ENCODE measurements around the gene ALX3.

DNA sequence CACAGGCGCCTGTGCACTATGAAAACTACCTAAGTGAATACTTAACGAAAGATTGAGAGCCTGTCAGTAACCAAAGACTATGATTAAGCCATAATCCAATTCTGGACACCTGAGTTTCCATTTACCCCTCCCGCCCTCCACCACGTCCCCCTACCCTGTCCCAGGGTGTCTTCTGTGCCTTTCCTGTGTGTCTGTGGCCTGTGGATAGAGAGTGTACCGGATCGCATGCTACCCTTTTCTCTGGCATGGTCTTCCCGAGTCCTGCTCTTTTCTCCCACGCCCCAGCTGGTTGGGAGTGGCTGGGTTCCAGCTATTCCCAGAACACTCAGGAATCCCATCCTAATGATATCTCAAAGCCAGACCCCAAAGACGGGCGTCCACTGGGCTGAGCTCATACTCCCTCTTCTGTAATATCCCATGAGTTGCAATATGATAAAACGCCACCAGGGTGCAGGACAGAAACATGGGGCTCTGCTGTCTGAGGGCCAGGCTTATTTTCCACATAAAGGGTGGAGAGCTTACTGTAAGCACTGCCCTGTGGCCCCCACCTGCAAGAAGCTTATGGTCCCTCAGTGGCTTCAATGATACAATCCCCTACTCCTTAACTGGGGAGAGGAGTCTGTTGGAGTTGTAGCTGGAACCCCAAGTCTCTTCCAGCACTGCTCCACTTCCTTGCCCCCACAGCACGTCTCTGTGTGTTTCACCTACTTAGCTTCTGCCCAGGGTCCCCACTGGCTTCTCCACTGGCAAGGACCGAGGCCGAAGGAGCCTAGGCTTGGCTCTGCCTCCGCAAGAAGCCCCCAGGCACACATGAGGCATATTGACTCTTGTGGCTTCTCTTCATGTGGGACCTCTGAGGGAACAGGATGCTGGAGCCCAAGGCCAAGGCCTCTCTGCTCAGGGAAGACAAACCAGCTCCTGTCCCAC lies 17.6 kb upstream of the ALX3 start:
- TF ChIP-seq POLR2A (IDR thresholded peaks at IDR 0.05) (no peak), POLR2AphosphoS5 (IDR thresholded peaks at IDR 0.05) (no peak), EP300 (IDR thresholded peaks at IDR 0.05) (no peak)
- TF ChIP-seq, protein P1, sequence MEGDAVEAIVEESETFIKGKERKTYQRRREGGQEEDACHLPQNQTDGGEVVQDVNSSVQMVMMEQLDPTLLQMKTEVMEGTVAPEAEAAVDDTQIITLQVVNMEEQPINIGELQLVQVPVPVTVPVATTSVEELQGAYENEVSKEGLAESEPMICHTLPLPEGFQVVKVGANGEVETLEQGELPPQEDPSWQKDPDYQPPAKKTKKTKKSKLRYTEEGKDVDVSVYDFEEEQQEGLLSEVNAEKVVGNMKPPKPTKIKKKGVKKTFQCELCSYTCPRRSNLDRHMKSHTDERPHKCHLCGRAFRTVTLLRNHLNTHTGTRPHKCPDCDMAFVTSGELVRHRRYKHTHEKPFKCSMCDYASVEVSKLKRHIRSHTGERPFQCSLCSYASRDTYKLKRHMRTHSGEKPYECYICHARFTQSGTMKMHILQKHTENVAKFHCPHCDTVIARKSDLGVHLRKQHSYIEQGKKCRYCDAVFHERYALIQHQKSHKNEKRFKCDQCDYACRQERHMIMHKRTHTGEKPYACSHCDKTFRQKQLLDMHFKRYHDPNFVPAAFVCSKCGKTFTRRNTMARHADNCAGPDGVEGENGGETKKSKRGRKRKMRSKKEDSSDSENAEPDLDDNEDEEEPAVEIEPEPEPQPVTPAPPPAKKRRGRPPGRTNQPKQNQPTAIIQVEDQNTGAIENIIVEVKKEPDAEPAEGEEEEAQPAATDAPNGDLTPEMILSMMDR (IDR thresholded peaks at IDR 0.05), result peak; percentile 37 to 73 (median 62)
